ENCODE measurements around the gene ZNF598.
"Not testable (repeated sequence)": the region's sequence is repeated elsewhere in the genome, so short reads cannot be mapped to it uniquely, and the experiment has no call there.

The ZNF598 gene

DNA sequence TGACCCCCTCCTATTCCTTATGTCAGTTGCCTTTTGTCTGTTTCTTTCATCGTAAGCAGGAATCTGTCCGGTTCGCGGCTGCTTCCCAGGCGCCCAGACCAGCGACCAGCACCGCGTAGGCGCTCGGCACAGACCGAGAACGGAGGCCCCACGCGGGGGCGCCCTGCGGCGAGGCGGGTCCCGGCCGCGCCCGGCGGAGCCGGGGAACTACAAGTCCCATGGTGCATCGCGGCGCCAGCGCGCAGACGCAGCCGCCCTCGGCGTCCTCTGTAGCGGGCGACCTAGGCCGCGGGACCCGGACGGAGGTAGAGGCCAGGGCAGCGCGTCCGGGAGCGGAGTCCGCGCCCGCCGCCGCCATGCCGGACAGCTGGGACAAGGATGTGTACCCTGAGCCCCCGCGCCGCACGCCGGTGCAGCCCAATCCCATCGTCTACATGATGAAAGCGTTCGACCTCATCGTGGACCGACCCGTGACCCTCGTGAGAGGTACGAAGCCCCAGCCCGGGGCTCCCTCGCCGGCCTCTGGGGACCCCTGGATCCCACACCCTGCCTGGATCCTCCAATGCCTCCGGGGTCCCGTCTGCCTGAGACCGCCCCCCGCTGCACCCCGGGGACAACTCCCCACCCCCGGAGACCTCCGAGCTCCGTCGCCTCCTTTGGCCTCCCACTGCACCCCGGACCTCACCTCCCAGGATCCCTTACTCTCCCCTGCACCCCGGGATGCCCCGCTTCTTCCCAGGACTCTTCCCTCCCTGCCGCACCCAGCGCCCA is 50.2 kb downstream of the ZNF598 start, which contains the start of gene NDUFB10:
Gene NDUFB10, plus strand, starts transcription at position 270 of the 771 bp plus-strand sequence. Its CDS starts 87 bp downstream, at position 357.
- H2BK15ac ChIP-seq (ENCODE audit: low read length) = peak within 1 kb of the TSS; percentile 50
- H3K4me1 ChIP-seq (ENCODE audit: control insufficient read depth in 2 of 2, insufficient read depth in 1 of 2, low read depth in 1 of 2, low read length in 2 of 2) = peaks cover 7 to 9% of the 10 kb centered on the region in 2 donors
- peak within 1 kb of the TSS; percentile 96 for H2AK5ac ChIP-seq (ENCODE audit: low read depth, low read length)
- peak within 1 kb of the TSS; percentile 94 for H3K23ac ChIP-seq (ENCODE audit: low read depth, low read length, poor library complexity)
- H3K27me3 ChIP-seq (ENCODE audit: control insufficient read depth in 3 of 3, insufficient read depth in 3 of 3, low read depth in 1 of 3, low read length in 3 of 3) = no peaks in the 10 kb centered on the region
- peak within 1 kb of the TSS; percentile 71 for H3K4me2 ChIP-seq (ENCODE audit: insufficient read depth, low read length, poor library complexity, severe bottlenecking)
- no CpG with 5 or more reads among the region's 79 CpGs for WGBS, 2 donors (ENCODE audit: extremely low coverage in 2 of 2, insufficient read length in 2 of 2, insufficient replicate concordance in 1 of 2)
- H3K4ac ChIP-seq (ENCODE audit: low read length) = peak within 1 kb of the TSS; percentile 32
- peak within 1 kb of the TSS; percentile 77 to 87 for H3K4me3 ChIP-seq (ENCODE audit: low read length in 2 of 2)
- peak within 1 kb of the TSS; percentile 94 for H2AFZ ChIP-seq (ENCODE audit: low read length)
- peak within 1 kb of the TSS; percentile 95 for H3K9ac ChIP-seq (ENCODE audit: low read depth, low read length, poor library complexity)
- H3K18ac ChIP-seq (ENCODE audit: low read length) = peak within 1 kb of the TSS; percentile 98
- peak within 1 kb of the TSS; percentile 78 for H2BK12ac ChIP-seq (ENCODE audit: low read length)
- H2BK5ac ChIP-seq (ENCODE audit: low read length) = peak within 1 kb of the TSS; percentile 94
- peak; percentile 87 for DNase-seq (ENCODE audit: low spot score)
- peaks cover 18 to 36% of the 10 kb centered on the region in 2 donors for H3K36me3 ChIP-seq (replicated peaks in 1 of 2; ENCODE audit: control insufficient read depth in 2 of 2, insufficient read depth in 2 of 2, low read length in 2 of 2)
- peaks cover 6% of the 10 kb centered on the region for H3K79me1 ChIP-seq (ENCODE audit: low read depth, low read length)
- no peak within 1 kb of the TSS for H2BK120ac ChIP-seq (ENCODE audit: low read depth, low read length)
- H3K27ac ChIP-seq (replicated peaks; ENCODE audit: low read length) = peak within 1 kb of the TSS; percentile 58
- H3K9me3 ChIP-seq (replicated peaks in 1 of 2; ENCODE audit: control insufficient read depth in 2 of 2, insufficient read depth in 1 of 2, low read depth in 1 of 2, low read length in 2 of 2) = no peaks in the 10 kb centered on the region
- H4K91ac ChIP-seq (ENCODE audit: low read depth, low read length, poor library complexity) = no peak within 1 kb of the TSS
- peak within 1 kb of the TSS; percentile 97 for H3K14ac ChIP-seq (ENCODE audit: low read length)
- peak within 1 kb of the TSS; percentile 70 for H4K8ac ChIP-seq (ENCODE audit: low read depth, low read length)

DNA sequence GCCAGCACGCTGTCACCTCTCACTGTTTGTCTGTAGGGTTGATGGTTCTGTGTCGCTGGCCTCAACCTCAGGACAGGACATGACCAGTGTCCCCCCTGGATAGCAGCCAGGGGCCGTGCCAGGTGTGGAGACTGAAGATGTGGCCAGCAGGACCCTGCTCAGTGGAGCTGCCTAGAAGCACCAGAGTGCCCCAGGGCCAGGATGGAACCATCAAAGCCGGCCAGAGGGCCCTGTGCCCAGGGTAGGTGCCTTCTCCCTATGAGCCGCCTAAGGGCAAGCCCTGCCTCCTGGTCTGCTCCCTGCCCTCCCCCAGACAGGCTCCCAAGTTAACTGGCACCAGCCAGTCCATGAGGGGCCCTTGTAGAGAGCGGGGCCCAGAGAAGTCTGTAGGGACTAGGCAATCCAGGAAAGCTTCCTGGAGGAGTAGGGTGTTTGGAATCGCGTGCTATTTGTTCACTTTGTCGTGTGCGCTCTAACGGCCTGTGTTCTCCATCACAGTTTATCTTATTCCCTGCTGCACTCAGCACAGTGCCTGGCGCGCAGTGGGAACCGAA is 50.8 kb downstream of the ZNF598 start:
- Histone ChIP-seq H3K36me3 (replicated peaks in 1 of 2; ENCODE audit: control insufficient read depth in 2 of 2, insufficient read depth in 2 of 2, low read length in 2 of 2) (peaks cover 17 to 32% of the 10 kb centered on the region in 2 donors), H3K27me3 (ENCODE audit: control insufficient read depth in 3 of 3, insufficient read depth in 3 of 3, low read depth in 1 of 3, low read length in 3 of 3) (no peaks in the 10 kb centered on the region), H3K14ac (ENCODE audit: low read length) (no peak overlapping the region), H3K9ac (ENCODE audit: low read depth, low read length, poor library complexity) (no peak overlapping the region), H3K4me2 (ENCODE audit: insufficient read depth, low read length, poor library complexity, severe bottlenecking) (peak overlapping the region; percentile 45), H3K4me1 (ENCODE audit: control insufficient read depth in 2 of 2, insufficient read depth in 1 of 2, low read depth in 1 of 2, low read length in 2 of 2) (peaks cover 7 to 9% of the 10 kb centered on the region in 2 donors), H2BK12ac (ENCODE audit: low read length) (no peak overlapping the region), H4K8ac (ENCODE audit: low read depth, low read length) (peak overlapping the region; percentile 70), H3K18ac (ENCODE audit: low read length) (peak overlapping the region; percentile 81), H3K27ac (replicated peaks; ENCODE audit: low read length) (no peak overlapping the region), H2BK5ac (ENCODE audit: low read length) (no peak overlapping the region), H2BK15ac (ENCODE audit: low read length) (peak overlapping the region; percentile 50), H2AK5ac (ENCODE audit: low read depth, low read length) (peak overlapping the region; percentile 85), H3K79me1 (ENCODE audit: low read depth, low read length) (peaks cover 6% of the 10 kb centered on the region), H4K91ac (ENCODE audit: low read depth, low read length, poor library complexity) (no peak overlapping the region), H3K9me3 (replicated peaks in 1 of 2; ENCODE audit: control insufficient read depth in 2 of 2, insufficient read depth in 1 of 2, low read depth in 1 of 2, low read length in 2 of 2) (no peaks in the 10 kb centered on the region), H3K23ac (ENCODE audit: low read depth, low read length, poor library complexity) (peak overlapping the region; percentile 47), H2AFZ (ENCODE audit: low read length) (peak overlapping the region; percentile 94), H2BK120ac (ENCODE audit: low read depth, low read length) (no peak overlapping the region), H3K4ac (ENCODE audit: low read length) (peak overlapping the region; percentile 14), H3K4me3 (ENCODE audit: low read length in 2 of 2) (peak overlapping the region; percentile 16 to 77)
- no peak for DNase-seq (ENCODE audit: low spot score)
- WGBS, 2 donors (ENCODE audit: extremely low coverage in 2 of 2, insufficient read length in 2 of 2, insufficient replicate concordance in 1 of 2) = no CpG with 5 or more reads among the region's 14 CpGs

DNA sequence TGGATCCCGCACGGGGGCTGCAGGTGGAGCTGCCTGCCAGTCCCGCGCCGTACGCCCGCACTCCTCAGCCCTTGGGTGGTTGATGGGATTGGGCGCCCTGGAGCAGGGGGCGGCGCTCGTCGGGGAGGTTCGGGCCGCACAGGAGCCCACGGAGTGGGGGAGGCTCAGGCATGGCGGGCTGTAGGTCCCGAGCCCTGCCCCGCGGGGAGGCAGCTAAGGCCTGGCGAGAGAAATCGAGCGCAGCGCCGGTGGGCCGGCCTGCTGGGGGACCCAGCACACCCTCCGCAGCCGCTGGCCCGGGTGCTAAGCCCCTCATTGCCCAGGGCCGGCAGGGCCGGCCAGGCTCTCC is 51.5 kb downstream of the ZNF598 start:
- H2BK120ac ChIP-seq (ENCODE audit: low read depth, low read length); H3K4me3 ChIP-seq (ENCODE audit: low read length in 2 of 2); H4K8ac ChIP-seq (ENCODE audit: low read depth, low read length); H2BK12ac ChIP-seq (ENCODE audit: low read length); H3K9me3 ChIP-seq (replicated peaks in 1 of 2; ENCODE audit: control insufficient read depth in 2 of 2, insufficient read depth in 1 of 2, low read depth in 1 of 2, low read length in 2 of 2); H2AFZ ChIP-seq (ENCODE audit: low read length); H3K18ac ChIP-seq (ENCODE audit: low read length); H2BK5ac ChIP-seq (ENCODE audit: low read length); H3K9ac ChIP-seq (ENCODE audit: low read depth, low read length, poor library complexity); H3K4me1 ChIP-seq (ENCODE audit: control insufficient read depth in 2 of 2, insufficient read depth in 1 of 2, low read depth in 1 of 2, low read length in 2 of 2); H3K4ac ChIP-seq (ENCODE audit: low read length); H3K27me3 ChIP-seq (ENCODE audit: control insufficient read depth in 3 of 3, insufficient read depth in 3 of 3, low read depth in 1 of 3, low read length in 3 of 3); H3K27ac ChIP-seq (replicated peaks; ENCODE audit: low read length); H4K91ac ChIP-seq (ENCODE audit: low read depth, low read length, poor library complexity); H3K14ac ChIP-seq (ENCODE audit: low read length); H3K79me1 ChIP-seq (ENCODE audit: low read depth, low read length); H2AK5ac ChIP-seq (ENCODE audit: low read depth, low read length); H3K23ac ChIP-seq (ENCODE audit: low read depth, low read length, poor library complexity); DNase-seq (ENCODE audit: low spot score); H3K4me2 ChIP-seq (ENCODE audit: insufficient read depth, low read length, poor library complexity, severe bottlenecking); H2BK15ac ChIP-seq (ENCODE audit: low read length): not testable (repeated sequence)
- H3K36me3 ChIP-seq (replicated peaks in 1 of 2; ENCODE audit: control insufficient read depth in 2 of 2, insufficient read depth in 2 of 2, low read length in 2 of 2) = peaks cover 13 to 25% of the 10 kb centered on the region in 2 donors
- WGBS, 2 donors (ENCODE audit: extremely low coverage in 2 of 2, insufficient read length in 2 of 2, insufficient replicate concordance in 1 of 2) = no CpG with 5 or more reads among the region's 30 CpGs

DNA sequence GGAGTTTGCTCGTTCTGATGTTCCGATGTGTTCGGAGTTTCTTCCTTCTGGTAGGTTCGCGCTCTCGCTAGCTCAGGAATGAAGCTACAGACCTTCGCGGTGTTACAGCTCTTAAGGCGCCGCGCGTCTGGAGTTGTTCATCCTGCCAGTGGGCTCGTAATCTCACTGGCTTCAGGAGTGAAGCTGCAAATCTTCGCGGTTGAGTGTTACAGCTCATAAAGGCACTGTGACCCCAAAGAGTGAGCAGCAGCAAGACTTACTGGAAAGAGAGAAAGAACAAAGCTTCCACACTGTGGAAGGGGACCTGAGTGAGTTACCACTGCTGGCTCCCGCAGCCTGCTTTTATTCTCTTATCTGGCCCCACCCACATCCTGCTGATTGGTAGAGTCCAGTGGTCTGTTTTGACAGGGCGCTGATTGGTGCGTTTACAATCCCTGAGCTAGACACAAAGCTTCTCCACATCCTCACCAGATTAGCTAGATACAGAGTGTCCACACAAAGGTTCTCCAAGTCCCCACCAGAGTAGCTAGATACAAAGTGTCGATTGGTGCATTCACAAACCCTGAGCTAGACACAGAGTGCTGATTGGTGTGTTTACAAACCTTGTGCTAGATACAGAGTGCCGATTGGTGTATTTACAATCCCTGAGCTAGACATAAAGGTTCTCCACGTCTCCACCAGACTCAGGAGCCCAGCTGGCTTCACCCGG is 52.0 kb downstream of the ZNF598 start:
- H2AK5ac ChIP-seq (ENCODE audit: low read depth, low read length); H3K18ac ChIP-seq (ENCODE audit: low read length); DNase-seq (ENCODE audit: low spot score); H3K9ac ChIP-seq (ENCODE audit: low read depth, low read length, poor library complexity); H3K14ac ChIP-seq (ENCODE audit: low read length); H2BK120ac ChIP-seq (ENCODE audit: low read depth, low read length); H3K4ac ChIP-seq (ENCODE audit: low read length); H3K4me1 ChIP-seq (ENCODE audit: control insufficient read depth in 2 of 2, insufficient read depth in 1 of 2, low read depth in 1 of 2, low read length in 2 of 2); H2BK12ac ChIP-seq (ENCODE audit: low read length); H3K27me3 ChIP-seq (ENCODE audit: control insufficient read depth in 3 of 3, insufficient read depth in 3 of 3, low read depth in 1 of 3, low read length in 3 of 3); H3K23ac ChIP-seq (ENCODE audit: low read depth, low read length, poor library complexity); H4K8ac ChIP-seq (ENCODE audit: low read depth, low read length); H2BK5ac ChIP-seq (ENCODE audit: low read length); H3K27ac ChIP-seq (replicated peaks; ENCODE audit: low read length); H2BK15ac ChIP-seq (ENCODE audit: low read length); H3K4me3 ChIP-seq (ENCODE audit: low read length in 2 of 2); H3K79me1 ChIP-seq (ENCODE audit: low read depth, low read length); H4K91ac ChIP-seq (ENCODE audit: low read depth, low read length, poor library complexity); H2AFZ ChIP-seq (ENCODE audit: low read length); H3K9me3 ChIP-seq (replicated peaks in 1 of 2; ENCODE audit: control insufficient read depth in 2 of 2, insufficient read depth in 1 of 2, low read depth in 1 of 2, low read length in 2 of 2): not testable (repeated sequence)
- peaks cover 9 to 20% of the 10 kb centered on the region in 2 donors for H3K36me3 ChIP-seq (replicated peaks in 1 of 2; ENCODE audit: control insufficient read depth in 2 of 2, insufficient read depth in 2 of 2, low read length in 2 of 2)
- peak overlapping the region; percentile 18 for H3K4me2 ChIP-seq (ENCODE audit: insufficient read depth, low read length, poor library complexity, severe bottlenecking)
- no CpG with 5 or more reads among the region's 22 CpGs for WGBS, 2 donors (ENCODE audit: extremely low coverage in 2 of 2, insufficient read length in 2 of 2, insufficient replicate concordance in 1 of 2)
